Mucosa of rectum (tissue), 2 donors: ENCODE measurements around the gene ALPI.
"Not testable (repeated sequence)": the region's sequence is repeated elsewhere in the genome, so short reads cannot be mapped to it uniquely, and the experiment has no call there.

Experiments used
- H3K27ac ChIP-seq, 2 donors: one replicate each; pipeline ENCODE4 v1.7.0; 2013; ENCODE audit warnings: inconsistent platforms in 2 of 2, low read depth in 2 of 2, low read length in 2 of 2
- H3K27me3 ChIP-seq, 2 donors: one replicate each; pipeline ENCODE4 v1.7.0; 2013; ENCODE audit warnings: low read length in 2 of 2; ENCODE audit not compliant: control insufficient read depth in 2 of 2, insufficient read depth in 2 of 2
- H3K36me3 ChIP-seq, 2 donors: one replicate each; pipeline ENCODE4 v1.7.0; 2013; ENCODE audit warnings: low read length in 2 of 2; ENCODE audit not compliant: control insufficient read depth in 2 of 2, insufficient read depth in 2 of 2
- H3K4me1 ChIP-seq, 2 donors: one replicate each; pipeline ENCODE4 v1.7.0; 2013; ENCODE audit warnings: low read length in 2 of 2, mild to moderate bottlenecking in 1 of 2; ENCODE audit not compliant: control insufficient read depth in 2 of 2, insufficient read depth in 2 of 2
- H3K4me3 ChIP-seq, 2 donors: one replicate each; pipeline ENCODE4 v1.7.0; 2013; ENCODE audit warnings: low read length in 2 of 2
- H3K9ac ChIP-seq, 2 donors: one replicate each; pipeline ENCODE4 v1.7.0; 2013; ENCODE audit warnings: low read length in 2 of 2, low read depth in 1 of 2, mild to moderate bottlenecking in 1 of 2
- H3K9me3 ChIP-seq, 2 donors: one replicate each; pipeline ENCODE4 v1.7.0; 2013; ENCODE audit warnings: low read length in 2 of 2; ENCODE audit not compliant: control insufficient read depth in 2 of 2
- donor health status: healthy.
- donor health status: Normal muscosa, but diverticular disease.

The ALPI gene

GRCh38 chr2:232435805-232436204, 20.1 kb upstream of the ALPI start:
- H3K4me1 ChIP-seq: no peaks in the 10 kb centered on the region
- H3K36me3 ChIP-seq: no peaks in the 10 kb centered on the region
- no peak overlapping the region for H3K9ac ChIP-seq
- no peak overlapping the region for H3K4me3 ChIP-seq
- no peak overlapping the region for H3K27ac ChIP-seq
- H3K27me3 ChIP-seq: peaks cover 0 to 5% of the 10 kb centered on the region in 2 donors
- H3K9me3 ChIP-seq: no peaks in the 10 kb centered on the region

GRCh38 chr2:232436381-232437194, 19.4 kb upstream of the ALPI start:
- no peaks in the 10 kb centered on the region for H3K9me3 ChIP-seq
- H3K27me3 ChIP-seq: peaks cover 0 to 5% of the 10 kb centered on the region in 2 donors
- no peaks in the 10 kb centered on the region for H3K4me1 ChIP-seq
- no peak overlapping the region for H3K4me3 ChIP-seq
- H3K9ac ChIP-seq: no peak overlapping the region
- no peaks in the 10 kb centered on the region for H3K36me3 ChIP-seq
- no peak overlapping the region for H3K27ac ChIP-seq

GRCh38 chr2:232437195-232437571, 18.8 kb upstream of the ALPI start:
- Histone ChIP-seq H3K9ac (no peak overlapping the region), H3K4me1 (no peaks in the 10 kb centered on the region), H3K27ac (no peak overlapping the region), H3K36me3 (no peaks in the 10 kb centered on the region), H3K9me3 (no peaks in the 10 kb centered on the region), H3K4me3 (no peak overlapping the region), H3K27me3 (peaks cover 0 to 5% of the 10 kb centered on the region in 2 donors)

- H3K27ac ChIP-seq: no peak overlapping the region
- H3K9ac ChIP-seq: no peak overlapping the region
- H3K9me3 ChIP-seq: no peaks in the 10 kb centered on the region
- H3K36me3 ChIP-seq: no peaks in the 10 kb centered on the region
- H3K4me3 ChIP-seq: no peak overlapping the region
- no peaks in the 10 kb centered on the region for H3K4me1 ChIP-seq
- H3K27me3 ChIP-seq: peaks cover 0 to 5% of the 10 kb centered on the region in 2 donors
Observed at GRCh38 chr2:232438091-232438490, 17.9 kb upstream of the ALPI start.

- no peaks in the 10 kb centered on the region for H3K9me3 ChIP-seq
- H3K9ac ChIP-seq: no peak overlapping the region
- H3K36me3 ChIP-seq: no peaks in the 10 kb centered on the region
- peaks cover 0 to 5% of the 10 kb centered on the region in 2 donors for H3K27me3 ChIP-seq
- no peaks in the 10 kb centered on the region for H3K4me1 ChIP-seq
- H3K4me3 ChIP-seq: no peak overlapping the region
- H3K27ac ChIP-seq: no peak overlapping the region
Observed at GRCh38 chr2:232438951-232439757, 16.8 kb upstream of the ALPI start.

GRCh38 chr2:232439758-232440135, 16.2 kb upstream of the ALPI start:
- Histone ChIP-seq H3K4me3 (no peak overlapping the region), H3K4me1 (no peaks in the 10 kb centered on the region), H3K36me3 (no peaks in the 10 kb centered on the region)

GRCh38 chr2:232440220-232441018, 15.5 kb upstream of the ALPI start:
- H3K4me1 ChIP-seq, H3K27ac ChIP-seq, H3K9ac ChIP-seq, H3K36me3 ChIP-seq, H3K4me3 ChIP-seq, H3K27me3 ChIP-seq, H3K9me3 ChIP-seq: not testable (repeated sequence)

More at GRCh38 chr2:232439758-232440135, 16.2 kb upstream of the ALPI start:
- H3K9ac ChIP-seq: no peak overlapping the region
- H3K27me3 ChIP-seq: peaks cover 0 to 5% of the 10 kb centered on the region in 2 donors
- H3K27ac ChIP-seq: no peak overlapping the region
- H3K9me3 ChIP-seq: no peaks in the 10 kb centered on the region

GRCh38 chr2:232441147-232441651, 14.8 kb upstream of the ALPI start:
- Histone ChIP-seq H3K27ac (no peak overlapping the region), H3K9ac (no peak overlapping the region), H3K27me3 (peaks cover 0 to 5% of the 10 kb centered on the region in 2 donors), H3K9me3 (no peaks in the 10 kb centered on the region), H3K4me1 (no peaks in the 10 kb centered on the region), H3K36me3 (no peaks in the 10 kb centered on the region), H3K4me3 (no peak overlapping the region)

GRCh38 chr2:232441922-232442321, 14.0 kb upstream of the ALPI start:
- not testable (repeated sequence) for H3K4me1 ChIP-seq, H3K9ac ChIP-seq, H3K9me3 ChIP-seq, H3K36me3 ChIP-seq, H3K27me3 ChIP-seq, H3K27ac ChIP-seq, H3K4me3 ChIP-seq
